NCI-H510A treated with DMSO at 0.1 percent for 48 hours (cell line): ENCODE data around the gene ITGB4.
"Not testable (repeated sequence)": the region's sequence is repeated elsewhere in the genome, so short reads cannot be mapped to it uniquely, and the experiment has no call there.

Experiments used
- DNase-seq: peaks from one replicate; lab custom pipeline; 2025; lab: John Stamatoyannopoulos, UW

The ITGB4 gene

GRCh38 chr17:75771334-75772281 lies 50.3 kb downstream of the ITGB4 start:
- DNase-seq = peak; percentile 33

GRCh38 chr17:75773121-75773807 lies 52.0 kb downstream of the ITGB4 start:
- DNase-seq = no peak

GRCh38 chr17:75773808-75774470 lies 52.7 kb downstream of the ITGB4 start:
- DNase-seq = no peak

DNA sequence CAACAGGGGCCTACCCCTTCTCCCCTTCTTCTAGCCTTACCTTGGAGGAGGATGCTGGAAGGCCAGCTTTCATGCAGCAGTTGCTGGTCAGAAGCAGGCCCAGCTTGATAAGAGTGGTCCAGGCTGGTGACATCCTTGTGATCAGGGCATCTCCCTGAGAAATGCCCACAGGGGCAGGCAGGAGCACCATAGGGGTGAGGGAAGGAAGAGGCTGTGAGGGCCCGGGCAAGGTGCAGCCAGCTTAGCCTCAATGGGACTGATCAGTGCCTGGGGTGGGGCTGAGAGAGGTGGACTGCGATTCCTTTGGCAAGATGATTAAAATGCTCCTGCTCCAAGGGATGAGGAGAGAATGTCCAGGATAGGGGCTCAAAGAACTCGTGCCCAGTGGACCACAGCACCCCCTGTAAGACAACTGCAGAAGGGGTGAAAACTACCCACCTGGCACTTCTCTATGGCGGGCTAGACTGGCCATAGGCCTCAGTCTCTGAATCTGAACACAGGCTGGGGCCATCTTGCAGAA lies 53.3 kb downstream of the ITGB4 start:
- no peak for DNase-seq

- DNase-seq = no peak
These were observed 53.9 kb downstream of the ITGB4 start for GRCh38 chr17:75774991-75775668.

DNA sequence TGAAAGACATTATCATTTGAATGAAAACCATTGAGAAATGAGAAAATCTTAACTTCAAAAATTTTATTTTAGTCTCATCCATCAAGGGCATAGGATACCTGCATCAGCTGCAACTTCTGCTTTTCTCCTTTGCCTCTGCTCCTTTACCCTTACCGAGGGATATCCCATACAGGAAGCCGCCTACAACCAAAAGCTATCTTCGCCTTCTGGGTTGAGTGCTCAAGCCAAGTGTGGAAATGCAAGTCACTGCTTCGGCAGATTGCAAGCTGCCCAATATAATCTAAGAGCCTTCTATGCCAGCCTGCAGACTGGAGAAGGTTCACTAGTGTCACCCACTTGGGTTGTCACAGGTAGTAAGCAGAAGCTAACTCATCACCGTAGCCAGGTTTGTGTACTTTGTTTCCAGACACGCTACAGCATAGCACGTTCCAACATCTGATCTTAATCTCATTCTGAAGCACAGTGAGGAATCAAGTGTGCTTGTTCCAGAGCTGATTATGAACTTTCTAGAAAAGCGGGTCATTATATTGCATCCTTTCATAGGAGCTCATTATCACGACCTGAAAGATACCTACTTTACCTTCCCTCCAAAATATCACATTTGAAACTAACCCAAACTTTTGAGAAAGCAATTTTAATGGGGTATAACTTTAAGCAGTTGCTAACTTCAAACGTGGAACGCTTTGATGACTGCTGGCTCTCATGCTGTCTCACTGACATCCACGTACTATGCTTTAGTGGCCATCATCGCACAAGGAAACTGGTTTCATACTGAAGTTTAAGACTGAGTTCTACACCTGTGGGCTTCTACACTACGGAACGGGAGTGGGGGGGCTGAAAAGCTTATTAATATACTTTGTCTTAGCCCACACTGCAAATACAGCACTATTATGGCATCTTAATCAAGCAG lies 55.4 kb downstream of the ITGB4 start:
- DNase-seq = peak; percentile 19

DNA sequence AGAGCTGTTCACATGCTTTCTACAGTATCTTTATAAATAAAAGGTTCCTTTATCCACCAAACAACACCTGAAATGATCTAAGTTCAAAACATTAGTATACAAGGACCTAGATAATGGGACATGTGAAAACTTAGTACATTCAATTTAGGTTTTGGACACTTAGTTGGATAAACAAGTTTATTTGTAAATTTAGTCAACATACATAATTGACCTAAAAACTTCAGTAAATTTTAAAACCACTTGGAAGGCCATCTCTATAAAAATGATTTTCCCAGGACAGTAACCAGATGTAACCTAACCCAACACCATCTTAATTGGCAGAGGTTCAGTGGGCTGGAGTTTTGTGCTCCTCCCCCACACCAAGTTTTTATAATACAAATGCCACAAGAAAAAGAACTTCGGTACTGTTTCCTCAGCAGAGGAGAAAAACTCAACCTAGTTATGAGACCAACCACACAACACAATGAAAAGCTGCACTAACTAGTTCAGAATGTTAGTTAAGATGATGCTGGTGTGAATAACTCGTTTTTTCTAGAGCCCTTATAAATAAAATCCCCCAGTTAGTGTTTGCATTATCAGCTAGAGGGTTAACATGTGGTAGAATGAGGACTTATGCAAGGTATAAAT lies 56.1 kb downstream of the ITGB4 start:
- DNase-seq = no peak

- DNase-seq = not testable (repeated sequence)
These were observed 57.0 kb downstream of the ITGB4 start for GRCh38 chr17:75778066-75778860.

DNA sequence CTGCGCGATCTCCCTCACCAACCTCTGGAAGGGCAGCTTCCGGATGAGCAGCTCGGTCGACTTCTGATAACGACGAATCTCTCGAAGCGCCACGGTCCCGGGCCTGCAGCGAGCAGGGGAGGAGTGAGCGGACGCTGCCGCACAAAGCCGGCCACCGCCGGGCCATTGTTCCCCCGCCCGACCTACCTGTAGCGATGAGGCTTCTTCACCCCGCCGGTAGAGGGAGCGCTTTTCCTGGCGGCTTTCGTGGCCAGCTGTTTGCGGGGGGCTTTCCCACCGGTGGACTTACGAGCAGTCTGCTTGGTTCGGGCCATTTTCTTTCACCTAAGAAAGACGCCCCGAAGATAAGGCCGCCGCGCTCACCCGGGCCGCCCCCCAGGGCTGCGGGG lies 57.6 kb downstream of the ITGB4 start:
- peak; percentile 40 for DNase-seq

GRCh38 chr17:75779250-75779986 lies 58.2 kb downstream of the ITGB4 start:
- peak; percentile 99 for DNase-seq

- DNase-seq = no peak
These were observed 59.0 kb downstream of the ITGB4 start for GRCh38 chr17:75779987-75780889.

DNA sequence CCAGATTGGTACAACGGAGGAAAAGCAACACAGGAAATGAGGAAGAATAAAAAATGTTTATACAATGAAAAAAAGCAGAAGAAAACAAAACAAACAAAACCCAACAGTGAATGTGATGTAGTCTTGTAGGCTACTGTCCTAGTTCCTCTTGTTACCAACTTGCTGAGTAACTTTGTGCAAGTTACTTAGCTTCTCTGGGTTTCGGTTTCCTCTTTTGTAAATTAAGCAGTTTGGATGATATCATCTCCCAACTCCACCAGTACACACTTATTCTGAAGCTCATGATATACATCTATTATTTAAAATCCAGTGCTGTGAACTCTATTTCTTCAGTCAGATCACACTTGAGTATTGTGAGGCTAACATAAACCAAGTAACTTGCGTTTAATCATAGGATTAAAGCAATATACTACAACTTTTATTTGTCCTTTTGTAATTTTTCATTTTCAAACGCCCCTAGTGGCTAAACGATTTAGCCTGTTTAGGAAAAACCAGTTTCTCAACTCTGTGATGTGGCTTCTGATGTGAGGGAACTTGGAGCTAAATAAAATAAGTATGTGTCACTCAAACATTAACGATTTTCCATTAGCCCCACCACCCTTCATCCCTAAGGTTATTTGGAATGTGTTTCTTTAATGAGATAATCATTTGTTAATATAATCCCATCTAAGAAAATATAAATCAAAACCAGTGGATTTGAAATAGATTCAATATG lies 62.0 kb downstream of the ITGB4 start:
- DNase-seq = peak; percentile 87

DNA sequence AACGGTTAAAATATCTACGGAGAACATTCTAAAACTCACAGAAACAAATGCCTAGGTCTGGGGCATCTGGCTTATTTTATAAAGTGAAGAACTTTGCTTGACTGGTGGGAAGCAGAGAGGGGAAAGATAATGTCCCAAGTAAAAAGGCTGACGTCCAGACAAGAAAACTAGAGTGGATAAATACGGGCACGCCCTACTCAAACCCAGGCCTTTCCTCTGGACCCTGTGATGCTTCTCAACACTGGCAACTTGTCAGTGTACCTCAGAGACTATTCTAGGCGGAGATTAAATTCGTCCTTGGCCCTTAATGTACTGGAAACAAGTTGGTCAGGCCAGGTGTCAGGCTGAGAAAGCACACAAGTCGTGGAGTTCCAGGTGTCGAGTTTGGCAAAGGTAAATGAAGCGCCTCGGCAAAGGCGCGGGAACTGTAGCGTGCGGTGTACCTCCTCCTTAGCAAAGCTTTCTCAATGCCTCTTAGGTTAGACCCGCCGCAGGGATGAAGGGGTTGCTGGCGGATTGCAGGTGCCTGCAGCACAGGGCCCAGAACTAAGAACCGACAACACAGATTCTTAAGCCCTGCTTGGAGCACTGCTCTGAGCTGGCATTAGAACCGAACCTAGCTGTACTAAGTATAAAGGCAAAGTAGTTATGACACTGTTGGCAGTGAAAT lies 62.7 kb downstream of the ITGB4 start:
- peak; percentile 79 for DNase-seq

DNA sequence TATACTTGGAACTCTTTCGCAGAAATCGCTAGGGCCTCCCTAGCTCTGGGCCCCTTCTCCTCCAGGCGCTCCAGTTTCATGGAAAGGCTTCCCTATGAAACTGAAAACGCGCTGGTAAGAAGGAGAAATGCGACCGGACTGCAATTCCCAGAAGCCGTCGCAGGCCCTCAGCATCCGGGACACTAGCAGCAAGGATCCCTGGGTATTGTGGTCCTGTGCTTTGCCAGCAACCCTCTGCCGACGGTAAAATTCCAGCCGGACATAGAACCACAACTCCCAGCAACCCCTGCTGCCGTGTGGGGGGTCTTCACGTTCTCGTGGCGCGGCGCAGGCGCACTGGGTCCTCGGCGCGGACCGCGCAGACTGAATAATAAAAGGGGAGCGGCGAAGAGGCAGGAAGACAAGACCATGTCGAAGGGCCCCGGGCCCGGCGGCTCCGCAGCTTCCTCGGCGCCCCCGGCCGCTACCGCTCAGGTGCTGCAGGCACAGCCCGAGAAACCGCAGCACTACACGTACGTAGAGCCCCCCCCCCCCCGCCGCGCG lies 63.3 kb downstream of the ITGB4 start, which contains the start of gene UNK:
TSS of gene UNK (plus strand) at position 334 of the 543 bp plus-strand sequence. CDS start at position 409, 75 bp downstream.
- DNase-seq = peak; percentile 98

DNA sequence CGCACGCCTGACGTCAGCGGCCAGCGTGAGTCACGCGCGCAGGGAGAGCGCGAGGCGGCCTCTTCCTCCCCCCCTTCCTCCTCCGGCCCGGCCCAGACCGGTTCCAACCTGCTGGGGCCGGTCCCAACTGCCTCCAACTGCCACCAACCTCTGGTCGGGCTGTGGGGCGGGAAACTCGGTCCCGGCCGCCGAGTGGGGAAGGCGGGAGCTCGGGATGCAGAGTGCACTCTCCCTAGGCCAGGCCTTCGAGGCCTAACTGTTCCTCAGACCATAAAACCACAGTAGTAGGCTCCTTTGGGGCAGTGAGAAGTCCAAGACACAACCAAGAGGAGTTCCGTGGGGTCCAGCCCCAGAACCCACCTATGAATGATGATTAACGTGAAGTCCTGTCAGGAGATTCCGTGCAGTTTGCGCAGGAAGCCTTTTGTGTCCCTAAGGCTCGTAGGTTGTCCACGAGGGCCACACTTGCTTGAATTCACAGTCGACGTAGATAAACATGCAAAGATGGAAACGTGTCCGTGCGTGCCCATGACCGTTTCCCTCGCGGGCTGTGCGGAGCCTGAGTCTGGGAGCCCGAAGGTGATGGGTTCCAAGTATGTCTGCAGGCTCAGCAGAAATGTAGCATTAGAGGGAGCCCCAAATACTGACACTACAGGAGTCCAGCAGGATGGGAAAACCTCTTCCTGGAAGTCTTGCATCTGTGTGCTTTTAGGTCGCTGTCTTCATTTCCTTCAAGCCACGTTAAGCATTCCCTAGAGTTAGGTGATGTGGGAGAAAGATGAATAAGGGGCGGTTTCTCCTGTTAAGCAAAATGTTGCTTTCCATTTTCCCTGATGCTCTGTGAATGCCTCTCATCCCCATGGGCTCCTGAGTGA lies 64.0 kb downstream of the ITGB4 start:
- peak; percentile 90 for DNase-seq
